Measurements from ENCODE around the gene LRRC28.

The LRRC28 gene

GRCh38 chr15:99407716-99408115 is 156.4 kb downstream of the LRRC28 start:
- no peak for TF ChIP-seq CTCF (IDR thresholded peaks at IDR 0.05; ENCODE audit: insufficient read depth, low read length, poor library complexity, severe bottlenecking)
- no peak for DNase-seq (ENCODE audit: extremely low read depth, insufficient read length)
- Histone ChIP-seq H3K27me3 (replicated peaks; ENCODE audit: control insufficient read depth, insufficient read depth, low read length) (no peaks in the 10 kb centered on the region), H3K4me3 (replicated peaks; ENCODE audit: low read depth, low read length) (no peak overlapping the region), H3K36me3 (ENCODE audit: control insufficient read depth, insufficient read depth, low read length) (no peaks in the 10 kb centered on the region)

GRCh38 chr15:99408236-99409096 is 157.2 kb downstream of the LRRC28 start:
- H3K4me3 ChIP-seq (replicated peaks; ENCODE audit: low read depth, low read length): no peak overlapping the region
- no peak for TF ChIP-seq CTCF (IDR thresholded peaks at IDR 0.05; ENCODE audit: insufficient read depth, low read length, poor library complexity, severe bottlenecking)
- no peak for DNase-seq (ENCODE audit: extremely low read depth, insufficient read length)
- no peaks in the 10 kb centered on the region for H3K27me3 ChIP-seq (replicated peaks; ENCODE audit: control insufficient read depth, insufficient read depth, low read length)
- H3K36me3 ChIP-seq (ENCODE audit: control insufficient read depth, insufficient read depth, low read length): no peaks in the 10 kb centered on the region

GRCh38 chr15:99409097-99409473 is 157.8 kb downstream of the LRRC28 start:
- Histone ChIP-seq H3K27me3 (replicated peaks; ENCODE audit: control insufficient read depth, insufficient read depth, low read length) (no peaks in the 10 kb centered on the region), H3K4me3 (replicated peaks; ENCODE audit: low read depth, low read length) (no peak overlapping the region), H3K36me3 (ENCODE audit: control insufficient read depth, insufficient read depth, low read length) (no peaks in the 10 kb centered on the region)
- TF ChIP-seq CTCF (IDR thresholded peaks at IDR 0.05; ENCODE audit: insufficient read depth, low read length, poor library complexity, severe bottlenecking): peak; percentile 58
- DNase-seq (ENCODE audit: extremely low read depth, insufficient read length): no peak

GRCh38 chr15:99409560-99409959 is 158.3 kb downstream of the LRRC28 start:
- TF ChIP-seq CTCF (IDR thresholded peaks at IDR 0.05; ENCODE audit: insufficient read depth, low read length, poor library complexity, severe bottlenecking): no peak
- Histone ChIP-seq H3K27me3 (replicated peaks; ENCODE audit: control insufficient read depth, insufficient read depth, low read length) (no peaks in the 10 kb centered on the region), H3K36me3 (ENCODE audit: control insufficient read depth, insufficient read depth, low read length) (no peaks in the 10 kb centered on the region), H3K4me3 (replicated peaks; ENCODE audit: low read depth, low read length) (no peak overlapping the region)
- no peak for DNase-seq (ENCODE audit: extremely low read depth, insufficient read length)

GRCh38 chr15:99410477-99410876 is 159.2 kb downstream of the LRRC28 start:
- Histone ChIP-seq H3K4me3 (replicated peaks; ENCODE audit: low read depth, low read length) (no peak overlapping the region), H3K27me3 (replicated peaks; ENCODE audit: control insufficient read depth, insufficient read depth, low read length) (no peaks in the 10 kb centered on the region), H3K36me3 (ENCODE audit: control insufficient read depth, insufficient read depth, low read length) (no peaks in the 10 kb centered on the region)
- DNase-seq (ENCODE audit: extremely low read depth, insufficient read length): no peak
- no peak for TF ChIP-seq CTCF (IDR thresholded peaks at IDR 0.05; ENCODE audit: insufficient read depth, low read length, poor library complexity, severe bottlenecking)

Measured in GM06990 (cell line).